Endothelial cell of umbilical vein (primary cell): ENCODE results near the gene ANKH. TPM values are rescaled to one million over a fixed set of nuclear protein-coding genes. Genes with fewer than 3 reads are reported as not detected.

Source experiments
- BruUV-seq: library from RNA; stranded (reverse); fragments of 400-500 nt; replicated peaks from 2 replicates; lab custom pipeline; 2021; lab: Mats Ljungman, UMichigan
- CTCF ChIA-PET: fragments of 300-600, 350-600 bp; sonication (Branson Sonifier 250); formaldehyde crosslinking; loops from one replicate; lab custom pipeline; 2021; ENCODE audit warnings: antibody characterized with exemption, inconsistent platforms; lab: Charles Lee
- POLR2A ChIA-PET: fragments of 300-600, 350-600 bp; sonication (Branson Sonifier 250); formaldehyde crosslinking; loops from one replicate; lab custom pipeline; 2021; ENCODE audit warnings: antibody characterized with exemption, inconsistent platforms; lab: Charles Lee
- DNase-seq: peaks from one replicate; pipeline ENCODE4 v3.0.0-alpha.2; 2011; ENCODE audit warnings: low read depth, low spot score
- FAIRE-seq: peaks from 2 replicates; lab custom pipeline; 2011; peaks lifted over from hg19 to GRCh38; lab: Jason Lieb, UNC
- H2AFZ ChIP-seq: 2 replicates; pipeline ENCODE4 v1.6.0; 2012; ENCODE audit warnings: low read depth, low read length, control low read depth, inconsistent platforms
- H3K27ac ChIP-seq: 2 replicates; pipeline ENCODE4 v1.5.1; 2011; ENCODE audit warnings: low read depth, mild to moderate bottlenecking, control low read depth, low read length, moderate library complexity; ENCODE audit not compliant: insufficient read depth
- H3K27me3 ChIP-seq, 2 experiments: 2 replicates each; pipeline versions ENCODE4 v1.6.0 to v1.6.1; 2011; ENCODE audit warnings: low read length in 2 of 2, mixed read lengths in 1 of 2; ENCODE audit not compliant: control insufficient read depth in 2 of 2, insufficient read depth in 2 of 2
- H3K36me3 ChIP-seq, 2 experiments: 2 replicates in 1 of 2; 3 replicates in 1 of 2; pipeline ENCODE4 v1.5.1; 2011; ENCODE audit warnings: low read length in 2 of 2, mild to moderate bottlenecking in 1 of 2, moderate library complexity in 1 of 2; ENCODE audit not compliant: control insufficient read depth in 2 of 2, insufficient read depth in 2 of 2; ENCODE audit errors: extremely low read depth in 1 of 2
- H3K4me1 ChIP-seq: 3 replicates; pipeline ENCODE4 v1.5.1; 2011; ENCODE audit warnings: mild to moderate bottlenecking, low read length; ENCODE audit not compliant: control insufficient read depth, insufficient read depth; ENCODE audit errors: extremely low read depth
- H3K4me2 ChIP-seq: 2 replicates; pipeline ENCODE4 v1.6.1; 2011; ENCODE audit warnings: low read length, control low read depth, mixed read lengths; ENCODE audit not compliant: insufficient read depth
- H3K4me3 ChIP-seq, 3 experiments: fragments of 200-600 bp in 1 of 3; sonication (generic), shearing (Covaris generic) in 1 of 3; replicated peaks in 1 of 3; 2 replicates each; pipeline ENCODE4 v1.5.1; 2011 to 2016; ENCODE audit warnings: control low read depth in 3 of 3, low read length in 3 of 3, mild to moderate bottlenecking in 2 of 3, inconsistent platforms in 1 of 3, low read depth in 1 of 3, moderate library complexity in 1 of 3; ENCODE audit not compliant: insufficient read depth in 1 of 3
- H3K79me2 ChIP-seq: 2 replicates; pipeline ENCODE4 v1.6.0; 2012; ENCODE audit warnings: low read length, inconsistent platforms; ENCODE audit not compliant: control insufficient read depth, insufficient read depth
- H3K9ac ChIP-seq: replicated peaks from 2 replicates; pipeline ENCODE3; 2011; ENCODE audit warnings: low read length, control low read depth; ENCODE audit not compliant: insufficient read depth; ENCODE audit errors: extremely low read depth
- H3K9me1 ChIP-seq: replicated peaks from 3 replicates; pipeline ENCODE4 v1.6.0; 2011; ENCODE audit warnings: mild to moderate bottlenecking, low read length; ENCODE audit not compliant: control insufficient read depth, insufficient read depth; ENCODE audit errors: extremely low read depth
- H3K9me3 ChIP-seq: replicated peaks from 2 replicates; pipeline ENCODE4 v1.5.1; 2012; ENCODE audit warnings: low read length, inconsistent platforms; ENCODE audit not compliant: control insufficient read depth, insufficient read depth
- H4K20me1 ChIP-seq: replicated peaks from 2 replicates; pipeline ENCODE3; 2011; ENCODE audit warnings: mild to moderate bottlenecking, low read length; ENCODE audit not compliant: control insufficient read depth, insufficient read depth; ENCODE audit errors: extremely low read depth
- EZH2 ChIP-seq: IDR thresholded peaks from 2 replicates; pipeline ENCODE4 v1.6.1; 2012; ENCODE audit warnings: borderline replicate concordance, low read depth, mild to moderate bottlenecking, moderate library complexity, low read length, inconsistent platforms; ENCODE audit not compliant: severe bottlenecking
- FOS ChIP-seq: IDR thresholded peaks from 2 replicates; pipeline ENCODE4 v1.6.1; 2011; ENCODE audit warnings: mild to moderate bottlenecking, low read length, moderate library complexity, borderline replicate concordance; ENCODE audit not compliant: insufficient read depth
- GATA2 ChIP-seq: IDR thresholded peaks from 2 replicates; pipeline ENCODE4 v1.7.0; 2011; ENCODE audit warnings: low read depth, mild to moderate bottlenecking, moderate library complexity, mixed read lengths, low read length; ENCODE audit not compliant: insufficient read length, insufficient read depth
- JUN ChIP-seq: IDR thresholded peaks from 2 replicates; pipeline ENCODE4 v1.6.1; 2011; ENCODE audit warnings: borderline replicate concordance, low read depth; ENCODE audit not compliant: insufficient read length, insufficient read depth
- MYC ChIP-seq: IDR thresholded peaks from one replicate; pipeline ENCODE4 v1.6.1; 2011; ENCODE audit warnings: mild to moderate bottlenecking, low read depth, low read length
- POLR2A ChIP-seq: IDR thresholded peaks from 2 replicates; pipeline ENCODE4 v1.6.1; 2012; ENCODE audit warnings: low read depth, mild to moderate bottlenecking, control low read depth, low read length
- POLR2AphosphoS5 ChIP-seq: IDR thresholded peaks from 2 replicates; pipeline ENCODE4 v1.6.1; 2012; ENCODE audit warnings: low read depth, mild to moderate bottlenecking, control low read depth, low read length, moderate library complexity; ENCODE audit not compliant: insufficient read depth
- dilution Hi-C: fragments of 300-500 bp; cut with MboI; formaldehyde crosslinking; loops from one replicate; pipeline ENCODE4 v1.15.0; 2019; ENCODE audit warnings: low sequenced_read_pairs; ENCODE audit not compliant: extremely low pct_ligation_motif_present
- intact Hi-C: fragments of 100-400 bp; cut with micrococcal nuclease; formaldehyde crosslinking; loops from one replicate; pipeline ENCODE4 v1.10.0; 2022
- polyA plus RNA-seq, 4 experiments: library from polyadenylated mRNA; depleted of rRNA in 3 of 4; stranded (reverse) in 3 of 4; unstranded in 1 of 4; fragments of >200 nt; gene quantifications; 2 replicates each; pipeline versions ENCODE4 v1.2.1 to v1.2.3, GENCODE V29; 2011 to 2012; ENCODE audit warnings: missing spikeins in 1 of 4
- total RNA-seq: library from RNA; stranded (reverse); gene quantifications from 2 replicates; pipeline ENCODE4 v1.2.3, GENCODE V29; 2021
- TF ChIP-seq, protein P1 (sequence below), 2 donors: IDR thresholded peaks; 1 replicate in 1 of 2; 2 replicates in 1 of 2; pipeline ENCODE4 v1.5.1; 2011; ENCODE audit warnings: low read length in 2 of 2, mild to moderate bottlenecking in 2 of 2, moderate library complexity in 2 of 2, control low read depth in 1 of 2, inconsistent platforms in 1 of 2, low read depth in 1 of 2; ENCODE audit not compliant: insufficient read depth in 1 of 2; ENCODE audit errors: extremely low read depth in 1 of 2
- TF ChIP-seq, protein P2 (sequence below): IDR thresholded peaks from 2 replicates; pipeline ENCODE4 v1.6.1; 2011; ENCODE audit not compliant: insufficient read depth, insufficient read length

Gene ANKH
- total and polyA plus RNA-seq, 2 donors (not counting 3 experiments of a cell fraction or from before 2014, with no cell fraction given) = 12.7 to 31.4 TPM

DNA sequence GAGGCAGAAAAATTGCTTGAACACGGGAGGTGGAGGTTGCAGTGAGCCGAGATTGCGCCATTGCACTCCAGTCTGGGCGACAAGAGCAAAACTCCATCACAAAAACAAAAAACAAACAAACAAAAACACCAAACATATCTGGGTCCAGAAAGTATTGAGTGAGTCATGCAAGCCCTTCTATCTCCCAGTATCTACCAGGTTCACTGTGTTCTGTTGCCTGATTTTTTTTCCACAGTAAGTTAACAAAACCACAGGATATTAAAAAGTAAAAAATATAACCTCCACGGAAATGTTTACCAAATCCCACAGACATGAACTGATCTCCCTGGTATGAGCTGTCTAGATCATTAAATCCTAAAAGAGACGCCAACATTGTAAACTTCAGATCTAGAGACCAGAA lies 94.4 kb downstream of the ANKH start:
- ChIA-PET POLR2A (no interaction called here), CTCF (no interaction called here)
- Histone ChIP-seq H3K9ac (no peak overlapping the region), H3K4me1 (no peaks in the 10 kb centered on the region), H3K36me3 (no peaks in the 10 kb centered on the region), H3K27me3 (no peaks in the 10 kb centered on the region), H3K9me1 (no peaks in the 10 kb centered on the region), H4K20me1 (no peaks in the 10 kb centered on the region), H3K9me3 (no peaks in the 10 kb centered on the region), H3K4me2 (no peak overlapping the region), H3K27ac (no peak overlapping the region), H3K79me2 (no peaks in the 10 kb centered on the region), H3K4me3 (no peak overlapping the region), H2AFZ (no peak overlapping the region)
- DNase-seq = no peak
- intact Hi-C loops (no loop called here), dilution Hi-C loops (no loop called here)
- TF ChIP-seq POLR2AphosphoS5 = no peak
- TF ChIP-seq, protein P1, sequence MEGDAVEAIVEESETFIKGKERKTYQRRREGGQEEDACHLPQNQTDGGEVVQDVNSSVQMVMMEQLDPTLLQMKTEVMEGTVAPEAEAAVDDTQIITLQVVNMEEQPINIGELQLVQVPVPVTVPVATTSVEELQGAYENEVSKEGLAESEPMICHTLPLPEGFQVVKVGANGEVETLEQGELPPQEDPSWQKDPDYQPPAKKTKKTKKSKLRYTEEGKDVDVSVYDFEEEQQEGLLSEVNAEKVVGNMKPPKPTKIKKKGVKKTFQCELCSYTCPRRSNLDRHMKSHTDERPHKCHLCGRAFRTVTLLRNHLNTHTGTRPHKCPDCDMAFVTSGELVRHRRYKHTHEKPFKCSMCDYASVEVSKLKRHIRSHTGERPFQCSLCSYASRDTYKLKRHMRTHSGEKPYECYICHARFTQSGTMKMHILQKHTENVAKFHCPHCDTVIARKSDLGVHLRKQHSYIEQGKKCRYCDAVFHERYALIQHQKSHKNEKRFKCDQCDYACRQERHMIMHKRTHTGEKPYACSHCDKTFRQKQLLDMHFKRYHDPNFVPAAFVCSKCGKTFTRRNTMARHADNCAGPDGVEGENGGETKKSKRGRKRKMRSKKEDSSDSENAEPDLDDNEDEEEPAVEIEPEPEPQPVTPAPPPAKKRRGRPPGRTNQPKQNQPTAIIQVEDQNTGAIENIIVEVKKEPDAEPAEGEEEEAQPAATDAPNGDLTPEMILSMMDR (IDR thresholded peaks at IDR 0.05; ENCODE audit: extremely low read depth in 1 of 2, insufficient read depth in 1 of 2, low read depth in 1 of 2, low read length in 2 of 2) = no peak
- no peak for TF ChIP-seq POLR2A
- no peak for TF ChIP-seq EZH2
- no peak for TF ChIP-seq FOS
- TF ChIP-seq, protein P2, sequence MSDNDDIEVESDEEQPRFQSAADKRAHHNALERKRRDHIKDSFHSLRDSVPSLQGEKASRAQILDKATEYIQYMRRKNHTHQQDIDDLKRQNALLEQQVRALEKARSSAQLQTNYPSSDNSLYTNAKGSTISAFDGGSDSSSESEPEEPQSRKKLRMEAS = no peak
- TF ChIP-seq JUN = no peak
- TF ChIP-seq MYC = no peak
- no peak for TF ChIP-seq GATA2
- BruUV-seq = no TSS peak
- no peak for FAIRE-seq
